ENCODE data around the gene TMEM229A. TPM values are rescaled to one million over a fixed set of nuclear protein-coding genes. Genes with fewer than 3 reads are reported as not detected.

TMEM229A gene
- total and polyA plus RNA-seq, 9 of the 15 experiments (the other 6 are each of a cell fraction or from before 2014, with no cell fraction given) = not detected

GRCh38 chr7:123996327-123996625 lies 36.6 kb downstream of the TMEM229A start (continued):
- TF ChIP-seq NR2C2 (CRISPR knock-in tag; IDR thresholded peaks at IDR 0.05) (no peak), NR2C2 (tag; IDR thresholded peaks at IDR 0.05) (peak; percentile 4; the same call in 1 of the 2 replicates)

GRCh38 chr7:123995617-123996326 lies 37.1 kb downstream of the TMEM229A start:
- no peak for DNase-seq (ENCODE audit: extremely low read depth in 1 of 4, low spot score in 3 of 4)
- no peak overlapping the region for H3K9ac ChIP-seq (ENCODE audit: insufficient read depth in 1 of 2, low read depth in 2 of 2, low read length in 2 of 2)
- H3K4me3 ChIP-seq = no peak overlapping the region
- WGBS (ENCODE audit: insufficient coverage, low coverage, missing lambda C conversion rate) = 1% methylated on average over 10 of the region's 10 CpGs
- no peaks in the 10 kb centered on the region for H3K27me3 ChIP-seq (ENCODE audit: control insufficient read depth in 2 of 2, insufficient read depth in 2 of 2, low read length in 2 of 2)
- CTCF ChIA-PET (ENCODE audit: low intra/inter-chr PET ratio) = no interaction called here
- in situ Hi-C loops (cut with MboI) (no loop called here), intact Hi-C loops (cut with micrococcal nuclease) (no loop called here)
- no peaks in the 10 kb centered on the region for H3K9me3 ChIP-seq (replicated peaks; ENCODE audit: control insufficient read depth, insufficient read depth, low read depth, low read length)
- BruUV-seq (replicated peaks) = no TSS peak
- no peaks in the 10 kb centered on the region; a peak in 1 of 5 replicates for H3K4me1 ChIP-seq (replicated peaks in 1 of 2; ENCODE audit: control insufficient read depth in 2 of 2, insufficient read depth in 2 of 2, low read length in 2 of 2)
- no peak overlapping the region for H3K4me2 ChIP-seq (ENCODE audit: insufficient read depth, low read length)
- H3K36me3 ChIP-seq (ENCODE audit: control insufficient read depth, insufficient read depth, low read length) = no peaks in the 10 kb centered on the region
- H2AFZ ChIP-seq (ENCODE audit: low read depth, low read length) = peak overlapping the region; percentile 2; the same call in 1 of the 2 replicates
- H3K79me2 ChIP-seq (ENCODE audit: control insufficient read depth, insufficient read depth, low read length) = no peaks in the 10 kb centered on the region
- ATAC-seq = peak; percentile 66
- no peaks in the 10 kb centered on the region for H4K20me1 ChIP-seq (replicated peaks; ENCODE audit: control insufficient read depth, insufficient read depth, low read length)
- FAIRE-seq = no peak
- POLR2A ChIA-PET = interaction anchor here (0.6 kb wide), 1 partner anchor 31 kb away, joined by 3 read pairs; no protein-coding TSS in a partner anchor
- H3K27ac ChIP-seq (ENCODE audit: extremely low read depth, low read depth, low read length) = no peak overlapping the region
- no peaks in the 10 kb centered on the region for H3K9me1 ChIP-seq (ENCODE audit: control insufficient read depth, insufficient read depth, low read length)
- TF ChIP-seq CREB3 (tag; conservative IDR thresholded peaks at IDR 0.05; ENCODE audit: low read depth) = no peak
- TF ChIP-seq, protein P1, sequence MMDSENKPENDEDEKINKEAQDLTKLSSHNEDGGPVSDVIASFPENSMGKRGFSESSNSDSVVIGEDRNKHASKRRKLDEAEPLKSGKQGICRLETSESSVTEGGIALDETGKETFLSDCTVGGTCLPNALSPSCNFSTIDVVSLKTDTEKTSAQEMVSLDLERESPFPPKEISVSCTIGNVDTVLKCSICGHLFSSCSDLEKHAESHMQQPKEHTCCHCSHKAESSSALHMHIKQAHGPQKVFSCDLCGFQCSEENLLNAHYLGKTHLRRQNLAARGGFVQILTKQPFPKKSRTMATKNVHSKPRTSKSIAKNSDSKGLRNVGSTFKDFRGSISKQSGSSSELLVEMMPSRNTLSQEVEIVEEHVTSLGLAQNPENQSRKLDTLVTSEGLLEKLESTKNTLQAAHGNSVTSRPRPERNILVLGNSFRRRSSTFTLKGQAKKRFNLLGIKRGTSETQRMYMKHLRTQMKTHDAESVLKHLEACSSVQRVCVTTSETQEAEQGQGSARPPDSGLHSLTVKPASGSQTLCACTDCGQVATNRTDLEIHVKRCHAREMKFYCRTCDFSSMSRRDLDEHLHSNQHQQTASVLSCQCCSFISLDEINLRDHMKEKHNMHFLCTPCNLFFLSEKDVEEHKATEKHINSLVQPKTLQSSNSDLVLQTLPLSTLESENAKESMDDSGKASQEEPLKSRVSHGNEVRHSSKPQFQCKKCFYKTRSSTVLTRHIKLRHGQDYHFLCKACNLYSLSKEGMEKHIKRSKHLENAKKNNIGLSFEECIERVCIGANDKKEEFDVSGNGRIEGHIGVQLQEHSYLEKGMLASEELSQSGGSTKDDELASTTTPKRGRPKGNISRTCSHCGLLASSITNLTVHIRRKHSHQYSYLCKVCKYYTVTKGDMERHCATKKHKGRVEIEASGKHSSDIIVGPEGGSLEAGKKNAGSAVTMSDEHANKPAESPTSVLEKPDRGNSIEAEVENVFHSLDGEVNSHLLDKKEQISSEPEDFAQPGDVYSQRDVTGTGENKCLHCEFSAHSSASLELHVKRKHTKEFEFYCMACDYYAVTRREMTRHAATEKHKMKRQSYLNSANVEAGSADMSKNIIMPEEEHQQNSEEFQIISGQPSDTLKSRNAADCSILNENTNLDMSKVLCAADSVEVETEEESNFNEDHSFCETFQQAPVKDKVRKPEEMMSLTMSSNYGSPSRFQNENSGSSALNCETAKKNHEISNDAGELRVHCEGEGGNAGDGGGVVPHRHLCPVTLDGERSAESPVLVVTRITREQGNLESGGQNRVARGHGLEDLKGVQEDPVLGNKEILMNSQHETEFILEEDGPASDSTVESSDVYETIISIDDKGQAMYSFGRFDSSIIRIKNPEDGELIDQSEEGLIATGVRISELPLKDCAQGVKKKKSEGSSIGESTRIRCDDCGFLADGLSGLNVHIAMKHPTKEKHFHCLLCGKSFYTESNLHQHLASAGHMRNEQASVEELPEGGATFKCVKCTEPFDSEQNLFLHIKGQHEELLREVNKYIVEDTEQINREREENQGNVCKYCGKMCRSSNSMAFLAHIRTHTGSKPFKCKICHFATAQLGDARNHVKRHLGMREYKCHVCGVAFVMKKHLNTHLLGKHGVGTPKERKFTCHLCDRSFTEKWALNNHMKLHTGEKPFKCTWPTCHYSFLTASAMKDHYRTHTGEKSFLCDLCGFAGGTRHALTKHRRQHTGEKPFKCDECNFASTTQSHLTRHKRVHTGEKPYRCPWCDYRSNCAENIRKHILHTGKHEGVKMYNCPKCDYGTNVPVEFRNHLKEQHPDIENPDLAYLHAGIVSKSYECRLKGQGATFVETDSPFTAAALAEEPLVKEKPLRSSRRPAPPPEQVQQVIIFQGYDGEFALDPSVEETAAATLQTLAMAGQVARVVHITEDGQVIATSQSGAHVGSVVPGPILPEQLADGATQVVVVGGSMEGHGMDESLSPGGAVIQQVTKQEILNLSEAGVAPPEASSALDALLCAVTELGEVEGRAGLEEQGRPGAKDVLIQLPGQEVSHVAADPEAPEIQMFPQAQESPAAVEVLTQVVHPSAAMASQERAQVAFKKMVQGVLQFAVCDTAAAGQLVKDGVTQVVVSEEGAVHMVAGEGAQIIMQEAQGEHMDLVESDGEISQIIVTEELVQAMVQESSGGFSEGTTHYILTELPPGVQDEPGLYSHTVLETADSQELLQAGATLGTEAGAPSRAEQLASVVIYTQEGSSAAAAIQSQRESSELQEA (IDR thresholded peaks at IDR 0.05; ENCODE audit: low read depth) = no peak
- no peak for TF ChIP-seq HCFC1 (IDR thresholded peaks at IDR 0.05; ENCODE audit: low read depth, low read length)
- peak; percentile 17; the same call in 1 of the 2 replicates for TF ChIP-seq ZNF766 (CRISPR knock-in tag; conservative IDR thresholded peaks at IDR 0.05)
- peak in 1 of 2 experiments; percentile 19; a peak in 1 of 4 replicates for TF ChIP-seq SRF (CRISPR knock-in tag; IDR thresholded peaks at IDR 0.05)
- TF ChIP-seq ZBTB7A (IDR thresholded peaks at IDR 0.05; ENCODE audit: borderline replicate concordance, control insufficient read depth, low read depth, low read length) = no peak
- TF ChIP-seq BHLHE40 (IDR thresholded peaks at IDR 0.05; ENCODE audit: low read length) = no peak
